ENCODE results near the gene SET. TPM values are rescaled to one million over a fixed set of nuclear protein-coding genes. Genes with fewer than 3 reads are reported as not detected.
A peak's percentile ranks its signal among the peaks of the same experiment; 100 is the strongest.

Gene SET
- total and polyA plus RNA-seq, 8 donors: 42.9 to 162 (median 125) TPM

- FAIRE-seq: no peak
These were observed 35.1 kb downstream of the SET start, which contains the start of gene ZDHHC12 for GRCh38 chr9:128723866-128724743. Gene ZDHHC12 (minus strand): TSS chr9:128724127. CDS start chr9:128724093, 34 bp downstream.

GRCh38 chr9:128724744-128725211 lies 35.8 kb downstream of the SET start:
- no peak for FAIRE-seq
- H3K9me3 ChIP-seq: no peaks in the 10 kb centered on the region
- H3K4me1 ChIP-seq: no peaks in the 10 kb centered on the region
- no peaks in the 10 kb centered on the region for H3K27me3 ChIP-seq
- WGBS, 2 donors: 16 to 24% methylated on average over 10 of the region's 10 CpGs
- peak in 4 of 6 donors; percentile 62 to 69 (median 65) for DNase-seq
- H3K36me3 ChIP-seq: no peaks in the 10 kb centered on the region
- TF ChIP-seq CTCF (IDR thresholded peaks at IDR 0.05): no peak
- intact Hi-C loops (cut with DNase I): no loop called here
- ATAC-seq: peak; percentile 22 to 49 (median 36)
- peak overlapping the region in 2 of 4 donors; percentile 9 to 66 for H3K27ac ChIP-seq
- H3K4me3 ChIP-seq: peak overlapping the region; percentile 51 to 77 (median 60)

More at GRCh38 chr9:128723866-128724743, 35.1 kb downstream of the SET start, which contains the start of gene ZDHHC12:
- intact Hi-C loops (cut with DNase I): no loop called here
- no peaks in the 10 kb centered on the region for H3K27me3 ChIP-seq
- TF ChIP-seq CTCF (IDR thresholded peaks at IDR 0.05): no peak
- DNase-seq: peak; percentile 98 to 100 (median 99)
- H3K4me3 ChIP-seq: peak within 1 kb of the TSS; percentile 51 to 77 (median 60)
- H3K36me3 ChIP-seq: no peaks in the 10 kb centered on the region
- ATAC-seq: peak; percentile 95 to 98 (median 96)
- H3K4me1 ChIP-seq: no peaks in the 10 kb centered on the region
- 1% methylated on average over 53 to 68 of the region's 68 CpGs for WGBS, 2 donors
- no peaks in the 10 kb centered on the region for H3K9me3 ChIP-seq
- peak within 1 kb of the TSS; percentile 43 to 66 (median 55) for H3K27ac ChIP-seq

GRCh38 chr9:128727640-128728248 lies 38.7 kb downstream of the SET start:
- H3K4me1 ChIP-seq: no peaks in the 10 kb centered on the region
- TF ChIP-seq CTCF (IDR thresholded peaks at IDR 0.05): no peak
- 88 to 93% methylated on average over 5 of the region's 5 CpGs for WGBS, 2 donors
- H3K27me3 ChIP-seq: no peaks in the 10 kb centered on the region
- H3K9me3 ChIP-seq: no peaks in the 10 kb centered on the region
- no peak for DNase-seq
- H3K27ac ChIP-seq: no peak overlapping the region
- H3K4me3 ChIP-seq: no peak overlapping the region
- no peaks in the 10 kb centered on the region for H3K36me3 ChIP-seq
- no peak for FAIRE-seq
- intact Hi-C loops (cut with DNase I): no loop called here
- no peak for ATAC-seq

GRCh38 chr9:128728298-128728697 lies 39.3 kb downstream of the SET start:
- H3K27me3 ChIP-seq: no peaks in the 10 kb centered on the region
- 76 to 79% methylated on average over 7 of the region's 7 CpGs for WGBS, 2 donors
- FAIRE-seq (no peak), DNase-seq (no peak), ATAC-seq (no peak)
- H3K36me3 ChIP-seq: no peaks in the 10 kb centered on the region
- no peaks in the 10 kb centered on the region for H3K9me3 ChIP-seq
- H3K27ac ChIP-seq: no peak overlapping the region
- TF ChIP-seq CTCF (IDR thresholded peaks at IDR 0.05): no peak
- intact Hi-C loops (cut with DNase I): no loop called here
- no peak overlapping the region for H3K4me3 ChIP-seq
- H3K4me1 ChIP-seq: no peaks in the 10 kb centered on the region

Data from pancreas (tissue), 10 donors.